Measurements from ENCODE around the gene GMFB. TPM values are rescaled to one million over a fixed set of nuclear protein-coding genes. Genes with fewer than 3 reads are reported as not detected.

Gene GMFB
- total and polyA plus RNA-seq, 2 experiments from 2014 or later: 56.5 to 88.3 TPM

DNA sequence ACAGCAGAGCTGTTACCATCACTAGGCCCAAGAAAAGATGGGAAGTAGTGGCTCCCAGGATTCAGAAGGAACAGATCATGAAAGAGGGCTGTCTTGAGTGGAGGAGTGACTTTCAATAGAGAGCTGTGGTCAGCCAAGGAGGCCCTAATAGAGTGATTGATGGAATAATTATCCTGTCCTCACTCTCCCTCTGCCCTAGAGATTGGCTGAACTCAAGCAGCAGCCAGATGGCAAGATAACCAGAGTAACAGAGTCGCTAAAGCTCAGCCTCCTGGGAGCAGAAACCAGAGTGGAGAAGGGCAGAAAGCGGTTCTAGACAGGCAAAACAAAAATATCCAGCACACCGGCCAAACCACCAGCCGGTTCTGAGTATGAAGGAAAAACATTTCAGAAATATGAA is 23.1 kb downstream of the GMFB start:
- no peaks in the 10 kb centered on the region for H3F3A ChIP-seq (replicated peaks; ENCODE audit: low read depth)
- peaks cover 5% of the 10 kb centered on the region for H3K27me3 Mint-ChIP-seq (ENCODE audit: insufficient read depth, low read depth, poor library complexity)
- H3K36me3 Mint-ChIP-seq (ENCODE audit: low read depth): peaks cover 12% of the 10 kb centered on the region
- no peaks in the 10 kb centered on the region for H4K20me1 ChIP-seq (replicated peaks; ENCODE audit: insufficient read depth)
- no peaks in the 10 kb centered on the region for H3K4me1 Mint-ChIP-seq
- no peak for DNase-seq (ENCODE audit: low spot score)
- no peak overlapping the region for H3K27ac ChIP-seq (ENCODE audit: low read depth)
- no peaks in the 10 kb centered on the region for H3K79me2 ChIP-seq (replicated peaks; ENCODE audit: insufficient read depth)
- no peaks in the 10 kb centered on the region for H3K9me2 ChIP-seq (ENCODE audit: insufficient read depth)
- H3K4me3 ChIP-seq: no peak overlapping the region
- H2AFZ ChIP-seq: no peak overlapping the region
- ATAC-seq: no peak
- H3K4me1 ChIP-seq (ENCODE audit: insufficient read depth): no peaks in the 10 kb centered on the region
- H3K4me3 Mint-ChIP-seq: no peak overlapping the region
- no peaks in the 10 kb centered on the region for H3K27me3 ChIP-seq (ENCODE audit: insufficient read depth)
- H3K27ac Mint-ChIP-seq: no peak overlapping the region
- H3K9me3 Mint-ChIP-seq: peaks cover 20% of the 10 kb centered on the region
- no peaks in the 10 kb centered on the region for H3K36me3 ChIP-seq (ENCODE audit: insufficient read depth)
- TF ChIP-seq CREB1 (CRISPR knock-in tag; IDR thresholded peaks at IDR 0.05; ENCODE audit: low read depth): no peak
- no peak for TF ChIP-seq ZNF331 (CRISPR knock-in tag; IDR thresholded peaks at IDR 0.05; ENCODE audit: low read depth)
- TF ChIP-seq STAT1 (IDR thresholded peaks at IDR 0.05; ENCODE audit: unreplicated experiment): no peak
- TF ChIP-seq NANOG (IDR thresholded peaks at IDR 0.05; ENCODE audit: borderline replicate concordance): no peak
- no peak for TF ChIP-seq ZNF114 (CRISPR knock-in tag; IDR thresholded peaks at IDR 0.05)
- no peak for TF ChIP-seq POLR2AphosphoS5 (IDR thresholded peaks at IDR 0.05; ENCODE audit: low read depth)
- TF ChIP-seq ETS1 (IDR thresholded peaks at IDR 0.05): no peak
- TF ChIP-seq, protein P1, sequence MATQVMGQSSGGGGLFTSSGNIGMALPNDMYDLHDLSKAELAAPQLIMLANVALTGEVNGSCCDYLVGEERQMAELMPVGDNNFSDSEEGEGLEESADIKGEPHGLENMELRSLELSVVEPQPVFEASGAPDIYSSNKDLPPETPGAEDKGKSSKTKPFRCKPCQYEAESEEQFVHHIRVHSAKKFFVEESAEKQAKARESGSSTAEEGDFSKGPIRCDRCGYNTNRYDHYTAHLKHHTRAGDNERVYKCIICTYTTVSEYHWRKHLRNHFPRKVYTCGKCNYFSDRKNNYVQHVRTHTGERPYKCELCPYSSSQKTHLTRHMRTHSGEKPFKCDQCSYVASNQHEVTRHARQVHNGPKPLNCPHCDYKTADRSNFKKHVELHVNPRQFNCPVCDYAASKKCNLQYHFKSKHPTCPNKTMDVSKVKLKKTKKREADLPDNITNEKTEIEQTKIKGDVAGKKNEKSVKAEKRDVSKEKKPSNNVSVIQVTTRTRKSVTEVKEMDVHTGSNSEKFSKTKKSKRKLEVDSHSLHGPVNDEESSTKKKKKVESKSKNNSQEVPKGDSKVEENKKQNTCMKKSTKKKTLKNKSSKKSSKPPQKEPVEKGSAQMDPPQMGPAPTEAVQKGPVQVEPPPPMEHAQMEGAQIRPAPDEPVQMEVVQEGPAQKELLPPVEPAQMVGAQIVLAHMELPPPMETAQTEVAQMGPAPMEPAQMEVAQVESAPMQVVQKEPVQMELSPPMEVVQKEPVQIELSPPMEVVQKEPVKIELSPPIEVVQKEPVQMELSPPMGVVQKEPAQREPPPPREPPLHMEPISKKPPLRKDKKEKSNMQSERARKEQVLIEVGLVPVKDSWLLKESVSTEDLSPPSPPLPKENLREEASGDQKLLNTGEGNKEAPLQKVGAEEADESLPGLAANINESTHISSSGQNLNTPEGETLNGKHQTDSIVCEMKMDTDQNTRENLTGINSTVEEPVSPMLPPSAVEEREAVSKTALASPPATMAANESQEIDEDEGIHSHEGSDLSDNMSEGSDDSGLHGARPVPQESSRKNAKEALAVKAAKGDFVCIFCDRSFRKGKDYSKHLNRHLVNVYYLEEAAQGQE (IDR thresholded peaks at IDR 0.05; ENCODE audit: unreplicated experiment): no peak
- TF ChIP-seq, protein P2, sequence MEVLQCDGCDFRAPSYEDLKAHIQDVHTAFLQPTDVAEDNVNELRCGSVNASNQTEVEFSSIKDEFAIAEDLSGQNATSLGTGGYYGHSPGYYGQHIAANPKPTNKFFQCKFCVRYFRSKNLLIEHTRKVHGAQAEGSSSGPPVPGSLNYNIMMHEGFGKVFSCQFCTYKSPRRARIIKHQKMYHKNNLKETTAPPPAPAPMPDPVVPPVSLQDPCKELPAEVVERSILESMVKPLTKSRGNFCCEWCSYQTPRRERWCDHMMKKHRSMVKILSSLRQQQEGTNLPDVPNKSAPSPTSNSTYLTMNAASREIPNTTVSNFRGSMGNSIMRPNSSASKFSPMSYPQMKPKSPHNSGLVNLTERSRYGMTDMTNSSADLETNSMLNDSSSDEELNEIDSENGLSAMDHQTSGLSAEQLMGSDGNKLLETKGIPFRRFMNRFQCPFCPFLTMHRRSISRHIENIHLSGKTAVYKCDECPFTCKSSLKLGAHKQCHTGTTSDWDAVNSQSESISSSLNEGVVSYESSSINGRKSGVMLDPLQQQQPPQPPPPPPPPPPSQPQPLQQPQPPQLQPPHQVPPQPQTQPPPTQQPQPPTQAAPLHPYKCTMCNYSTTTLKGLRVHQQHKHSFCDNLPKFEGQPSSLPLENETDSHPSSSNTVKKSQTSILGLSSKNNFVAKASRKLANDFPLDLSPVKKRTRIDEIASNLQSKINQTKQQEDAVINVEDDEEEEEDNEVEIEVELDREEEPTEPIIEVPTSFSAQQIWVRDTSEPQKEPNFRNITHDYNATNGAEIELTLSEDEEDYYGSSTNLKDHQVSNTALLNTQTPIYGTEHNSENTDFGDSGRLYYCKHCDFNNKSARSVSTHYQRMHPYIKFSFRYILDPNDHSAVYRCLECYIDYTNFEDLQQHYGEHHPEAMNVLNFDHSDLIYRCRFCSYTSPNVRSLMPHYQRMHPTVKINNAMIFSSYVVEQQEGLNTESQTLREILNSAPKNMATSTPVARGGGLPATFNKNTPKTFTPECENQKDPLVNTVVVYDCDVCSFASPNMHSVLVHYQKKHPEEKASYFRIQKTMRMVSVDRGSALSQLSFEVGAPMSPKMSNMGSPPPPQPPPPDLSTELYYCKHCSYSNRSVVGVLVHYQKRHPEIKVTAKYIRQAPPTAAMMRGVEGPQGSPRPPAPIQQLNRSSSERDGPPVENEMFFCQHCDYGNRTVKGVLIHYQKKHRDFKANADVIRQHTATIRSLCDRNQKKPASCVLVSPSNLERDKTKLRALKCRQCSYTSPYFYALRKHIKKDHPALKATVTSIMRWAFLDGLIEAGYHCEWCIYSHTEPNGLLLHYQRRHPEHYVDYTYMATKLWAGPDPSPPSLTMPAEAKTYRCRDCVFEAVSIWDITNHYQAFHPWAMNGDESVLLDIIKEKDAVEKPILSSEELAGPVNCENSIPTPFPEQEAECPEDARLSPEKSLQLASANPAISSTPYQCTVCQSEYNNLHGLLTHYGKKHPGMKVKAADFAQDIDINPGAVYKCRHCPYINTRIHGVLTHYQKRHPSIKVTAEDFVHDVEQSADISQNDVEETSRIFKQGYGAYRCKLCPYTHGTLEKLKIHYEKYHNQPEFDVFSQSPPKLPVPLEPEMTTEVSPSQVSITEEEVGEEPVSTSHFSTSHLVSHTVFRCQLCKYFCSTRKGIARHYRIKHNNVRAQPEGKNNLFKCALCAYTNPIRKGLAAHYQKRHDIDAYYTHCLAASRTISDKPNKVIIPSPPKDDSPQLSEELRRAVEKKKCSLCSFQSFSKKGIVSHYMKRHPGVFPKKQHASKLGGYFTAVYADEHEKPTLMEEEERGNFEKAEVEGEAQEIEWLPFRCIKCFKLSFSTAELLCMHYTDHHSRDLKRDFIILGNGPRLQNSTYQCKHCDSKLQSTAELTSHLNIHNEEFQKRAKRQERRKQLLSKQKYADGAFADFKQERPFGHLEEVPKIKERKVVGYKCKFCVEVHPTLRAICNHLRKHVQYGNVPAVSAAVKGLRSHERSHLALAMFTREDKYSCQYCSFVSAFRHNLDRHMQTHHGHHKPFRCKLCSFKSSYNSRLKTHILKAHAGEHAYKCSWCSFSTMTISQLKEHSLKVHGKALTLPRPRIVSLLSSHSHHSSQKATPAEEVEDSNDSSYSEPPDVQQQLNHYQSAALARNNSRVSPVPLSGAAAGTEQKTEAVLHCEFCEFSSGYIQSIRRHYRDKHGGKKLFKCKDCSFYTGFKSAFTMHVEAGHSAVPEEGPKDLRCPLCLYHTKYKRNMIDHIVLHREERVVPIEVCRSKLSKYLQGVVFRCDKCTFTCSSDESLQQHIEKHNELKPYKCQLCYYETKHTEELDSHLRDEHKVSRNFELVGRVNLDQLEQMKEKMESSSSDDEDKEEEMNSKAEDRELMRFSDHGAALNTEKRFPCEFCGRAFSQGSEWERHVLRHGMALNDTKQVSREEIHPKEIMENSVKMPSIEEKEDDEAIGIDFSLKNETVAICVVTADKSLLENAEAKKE (CRISPR knock-in tag; IDR thresholded peaks at IDR 0.05): no peak
- TF ChIP-seq EZH2 (IDR thresholded peaks at IDR 0.05; ENCODE audit: low read depth, unreplicated experiment): no peak
- TF ChIP-seq JUNB (IDR thresholded peaks at IDR 0.05; ENCODE audit: unreplicated experiment): no peak
- TF ChIP-seq, protein P3, sequence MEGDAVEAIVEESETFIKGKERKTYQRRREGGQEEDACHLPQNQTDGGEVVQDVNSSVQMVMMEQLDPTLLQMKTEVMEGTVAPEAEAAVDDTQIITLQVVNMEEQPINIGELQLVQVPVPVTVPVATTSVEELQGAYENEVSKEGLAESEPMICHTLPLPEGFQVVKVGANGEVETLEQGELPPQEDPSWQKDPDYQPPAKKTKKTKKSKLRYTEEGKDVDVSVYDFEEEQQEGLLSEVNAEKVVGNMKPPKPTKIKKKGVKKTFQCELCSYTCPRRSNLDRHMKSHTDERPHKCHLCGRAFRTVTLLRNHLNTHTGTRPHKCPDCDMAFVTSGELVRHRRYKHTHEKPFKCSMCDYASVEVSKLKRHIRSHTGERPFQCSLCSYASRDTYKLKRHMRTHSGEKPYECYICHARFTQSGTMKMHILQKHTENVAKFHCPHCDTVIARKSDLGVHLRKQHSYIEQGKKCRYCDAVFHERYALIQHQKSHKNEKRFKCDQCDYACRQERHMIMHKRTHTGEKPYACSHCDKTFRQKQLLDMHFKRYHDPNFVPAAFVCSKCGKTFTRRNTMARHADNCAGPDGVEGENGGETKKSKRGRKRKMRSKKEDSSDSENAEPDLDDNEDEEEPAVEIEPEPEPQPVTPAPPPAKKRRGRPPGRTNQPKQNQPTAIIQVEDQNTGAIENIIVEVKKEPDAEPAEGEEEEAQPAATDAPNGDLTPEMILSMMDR (conservative IDR thresholded peaks at IDR 0.05; ENCODE audit: low read depth in 2 of 2): no peak
- no peak for TF ChIP-seq EZH2phosphoT487 (IDR thresholded peaks at IDR 0.05; ENCODE audit: unreplicated experiment)
- H3K4me2 ChIP-seq: no peak overlapping the region

Measured in GM23338 (cell line).